Kidney glomerular epithelial cell (primary cell): ENCODE data around the gene EDNRA.

Experiments used
- DNase-seq: peaks from one replicate; lab custom pipeline; 2025; lab: John Stamatoyannopoulos, UW

The EDNRA gene

DNA sequence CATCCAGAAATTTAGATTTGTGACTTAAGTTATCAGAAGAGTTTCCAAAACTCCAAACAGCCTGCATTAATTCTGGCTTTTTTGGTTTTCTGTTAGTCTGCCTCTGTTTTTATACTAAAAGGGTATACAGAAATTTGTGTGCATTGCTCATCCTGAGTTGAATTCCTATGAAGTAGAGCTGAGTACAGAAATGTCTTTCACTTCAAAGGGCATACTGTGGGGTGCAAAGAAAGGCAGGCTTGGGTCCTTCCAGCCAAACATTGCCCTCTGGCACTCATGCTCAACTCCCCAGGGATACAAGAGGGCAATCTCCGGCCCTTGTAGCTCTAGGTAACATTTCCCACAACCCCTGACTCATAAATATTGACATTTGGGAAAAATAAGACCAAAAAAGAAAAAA, 108.7 kb downstream of the EDNRA start:
- DNase-seq, result no peak

DNA sequence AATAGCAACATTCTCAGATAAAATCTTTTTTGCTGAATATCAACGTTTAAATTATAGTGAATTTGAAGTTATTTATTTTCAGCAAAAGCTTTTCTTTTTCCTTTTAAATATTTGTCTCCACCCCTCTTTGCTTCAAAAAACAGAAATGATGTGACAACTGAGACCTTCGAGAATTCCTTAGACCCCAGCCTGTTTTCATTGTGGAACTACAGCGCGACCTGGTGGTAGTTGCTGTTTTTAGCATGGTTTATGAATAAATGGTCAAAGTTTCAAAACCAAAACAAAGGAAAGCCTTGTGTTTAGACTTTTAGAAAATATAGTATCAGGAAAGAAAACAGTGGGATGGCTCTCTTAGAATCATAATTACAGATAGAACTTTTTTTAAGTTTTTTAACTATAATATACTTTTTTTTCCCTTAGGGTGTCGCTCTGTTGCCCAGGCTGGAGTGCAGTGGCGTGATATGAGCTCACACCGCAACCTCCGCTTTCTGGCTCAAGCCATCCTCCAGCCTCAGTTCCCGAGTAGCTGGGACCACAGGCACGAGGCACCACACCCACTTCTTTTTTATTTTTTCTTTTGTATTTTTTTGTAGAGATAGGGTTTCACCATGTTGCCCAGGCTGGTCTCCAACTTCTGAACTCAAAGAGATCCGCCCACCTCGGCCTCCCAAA, 109.5 kb downstream of the EDNRA start:
- DNase-seq, result peak; percentile 60

DNA sequence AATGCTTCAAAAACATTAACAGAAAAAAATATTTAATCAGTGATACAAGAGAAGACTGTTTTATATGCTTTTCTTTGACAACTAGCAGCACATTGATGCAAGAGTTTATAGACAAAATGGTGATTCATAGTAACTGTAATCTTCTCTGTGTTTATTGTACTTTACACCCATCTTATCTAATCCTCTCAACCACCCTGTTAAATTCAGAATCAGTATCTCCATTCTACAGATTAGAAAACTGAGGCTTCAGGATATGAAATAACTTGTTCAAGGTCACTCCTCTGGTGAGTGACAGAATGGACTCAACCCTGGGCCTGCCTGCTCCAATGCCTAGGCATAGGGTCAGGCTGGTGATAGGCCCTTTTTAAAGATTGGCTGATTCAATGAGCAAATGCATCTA, 110.2 kb downstream of the EDNRA start:
- no peak for DNase-seq

GRCh38 chr4:147594107-147594506, 113.2 kb downstream of the EDNRA start:
- no peak for DNase-seq
